ENCODE data around the gene GZMM.

The GZMM gene

GRCh38 chr19:576768-577438 is 33.0 kb downstream of the GZMM start:
- no peak for TF ChIP-seq REST (IDR thresholded peaks at IDR 0.05; ENCODE audit: insufficient read depth in 1 of 2, low read depth in 2 of 2, low read length in 2 of 2)
- TF ChIP-seq SIN3A (IDR thresholded peaks at IDR 0.05; ENCODE audit: borderline replicate concordance, insufficient read depth, low read length) = no peak
- no peak for TF ChIP-seq FOXP2 (optimal IDR thresholded peaks at IDR 0.05; ENCODE audit: borderline replicate concordance, extremely low read depth, extremely low read length, insufficient read depth)
- TF ChIP-seq TAF1 (IDR thresholded peaks at IDR 0.05; ENCODE audit: borderline replicate concordance, insufficient read depth, low read length) = no peak
- no peak for TF ChIP-seq POLR2AphosphoS5 (IDR thresholded peaks at IDR 0.05; ENCODE audit: low read depth, low read length)

- no peak for TF ChIP-seq TAF1 (IDR thresholded peaks at IDR 0.05; ENCODE audit: borderline replicate concordance, insufficient read depth, low read length)
- no peak for TF ChIP-seq FOXP2 (optimal IDR thresholded peaks at IDR 0.05; ENCODE audit: borderline replicate concordance, extremely low read depth, extremely low read length, insufficient read depth)
- no peak for TF ChIP-seq REST (IDR thresholded peaks at IDR 0.05; ENCODE audit: insufficient read depth in 1 of 2, low read depth in 2 of 2, low read length in 2 of 2)
- no peak for TF ChIP-seq POLR2AphosphoS5 (IDR thresholded peaks at IDR 0.05; ENCODE audit: low read depth, low read length)
- no peak for TF ChIP-seq SIN3A (IDR thresholded peaks at IDR 0.05; ENCODE audit: borderline replicate concordance, insufficient read depth, low read length)
Observed at GRCh38 chr19:577439-578392, 33.9 kb downstream of the GZMM start.

- TF ChIP-seq SIN3A (IDR thresholded peaks at IDR 0.05; ENCODE audit: borderline replicate concordance, insufficient read depth, low read length) = no peak
- TF ChIP-seq REST (IDR thresholded peaks at IDR 0.05; ENCODE audit: insufficient read depth in 1 of 2, low read depth in 2 of 2, low read length in 2 of 2) = no peak
- TF ChIP-seq FOXP2 (optimal IDR thresholded peaks at IDR 0.05; ENCODE audit: borderline replicate concordance, extremely low read depth, extremely low read length, insufficient read depth) = no peak
- TF ChIP-seq TAF1 (IDR thresholded peaks at IDR 0.05; ENCODE audit: borderline replicate concordance, insufficient read depth, low read length) = no peak
- no peak for TF ChIP-seq POLR2AphosphoS5 (IDR thresholded peaks at IDR 0.05; ENCODE audit: low read depth, low read length)
Observed at GRCh38 chr19:579111-579841, 35.4 kb downstream of the GZMM start.

- no peak for TF ChIP-seq POLR2AphosphoS5 (IDR thresholded peaks at IDR 0.05; ENCODE audit: low read depth, low read length)
- no peak for TF ChIP-seq TAF1 (IDR thresholded peaks at IDR 0.05; ENCODE audit: borderline replicate concordance, insufficient read depth, low read length)
- no peak for TF ChIP-seq REST (IDR thresholded peaks at IDR 0.05; ENCODE audit: insufficient read depth in 1 of 2, low read depth in 2 of 2, low read length in 2 of 2)
- TF ChIP-seq FOXP2 (optimal IDR thresholded peaks at IDR 0.05; ENCODE audit: borderline replicate concordance, extremely low read depth, extremely low read length, insufficient read depth) = no peak
- TF ChIP-seq SIN3A (IDR thresholded peaks at IDR 0.05; ENCODE audit: borderline replicate concordance, insufficient read depth, low read length) = no peak
Observed at GRCh38 chr19:579842-580155, 35.9 kb downstream of the GZMM start.

Data from PFSK-1 (cell line).